Activated T-helper 1 cell treated with anti-CD3 and anti-CD28 coated beads, Interleukin-12 subunit alpha, Interleukin-12 subunit beta, Interleukin-2, Interleukin-4 antibody, amounts not matched to agents 30 ng/mL and 10 ng/mL and 1 ng/mL, durations not matched to agents 14 hours and 24 hours and 36 hours (primary cell): Measurements from ENCODE around the gene EFTUD2. TPM values are rescaled to one million over a fixed set of nuclear protein-coding genes. Genes with fewer than 3 reads are reported as not detected.
A peak's percentile ranks its signal among the peaks of the same experiment; 100 is the strongest.

Experiments
- DNase-seq: peaks from one replicate; pipeline ENCODE4 v3.0.0; 2021; ENCODE audit warnings: low spot score
- H3K27ac Mint-ChIP-seq: one replicate; pipeline ENCODE4 v1.8.0; 2021; ENCODE audit warnings: mild to moderate bottlenecking, mixed read lengths
- H3K27me3 Mint-ChIP-seq: one replicate; pipeline ENCODE4 v1.8.0; 2022; ENCODE audit warnings: mild to moderate bottlenecking, moderate library complexity, mixed read lengths; ENCODE audit not compliant: insufficient read depth
- H3K36me3 Mint-ChIP-seq: one replicate; pipeline ENCODE4 v1.8.0; 2021; ENCODE audit warnings: low read depth, mixed read lengths
- H3K4me1 Mint-ChIP-seq: one replicate; pipeline ENCODE4 v1.8.0; 2021; ENCODE audit warnings: low read depth, mixed read lengths
- H3K4me3 Mint-ChIP-seq: one replicate; pipeline ENCODE4 v1.8.0; 2021; ENCODE audit warnings: mild to moderate bottlenecking, moderate library complexity, mixed read lengths
- H3K9me3 Mint-ChIP-seq: one replicate; pipeline ENCODE4 v1.8.0; 2021; ENCODE audit warnings: mixed read lengths
- intact Hi-C: fragments of 100-400 bp; cut with micrococcal nuclease; formaldehyde crosslinking; loops from one replicate; pipeline ENCODE4 v1.15.1; 2024
- total RNA-seq: library from RNA; stranded (reverse); gene quantifications from 2 replicates; pipeline ENCODE4 v1.2.3, GENCODE V29; 2022

EFTUD2 gene
- total RNA-seq, 1 donor from 2014 or later = 219 TPM

DNA sequence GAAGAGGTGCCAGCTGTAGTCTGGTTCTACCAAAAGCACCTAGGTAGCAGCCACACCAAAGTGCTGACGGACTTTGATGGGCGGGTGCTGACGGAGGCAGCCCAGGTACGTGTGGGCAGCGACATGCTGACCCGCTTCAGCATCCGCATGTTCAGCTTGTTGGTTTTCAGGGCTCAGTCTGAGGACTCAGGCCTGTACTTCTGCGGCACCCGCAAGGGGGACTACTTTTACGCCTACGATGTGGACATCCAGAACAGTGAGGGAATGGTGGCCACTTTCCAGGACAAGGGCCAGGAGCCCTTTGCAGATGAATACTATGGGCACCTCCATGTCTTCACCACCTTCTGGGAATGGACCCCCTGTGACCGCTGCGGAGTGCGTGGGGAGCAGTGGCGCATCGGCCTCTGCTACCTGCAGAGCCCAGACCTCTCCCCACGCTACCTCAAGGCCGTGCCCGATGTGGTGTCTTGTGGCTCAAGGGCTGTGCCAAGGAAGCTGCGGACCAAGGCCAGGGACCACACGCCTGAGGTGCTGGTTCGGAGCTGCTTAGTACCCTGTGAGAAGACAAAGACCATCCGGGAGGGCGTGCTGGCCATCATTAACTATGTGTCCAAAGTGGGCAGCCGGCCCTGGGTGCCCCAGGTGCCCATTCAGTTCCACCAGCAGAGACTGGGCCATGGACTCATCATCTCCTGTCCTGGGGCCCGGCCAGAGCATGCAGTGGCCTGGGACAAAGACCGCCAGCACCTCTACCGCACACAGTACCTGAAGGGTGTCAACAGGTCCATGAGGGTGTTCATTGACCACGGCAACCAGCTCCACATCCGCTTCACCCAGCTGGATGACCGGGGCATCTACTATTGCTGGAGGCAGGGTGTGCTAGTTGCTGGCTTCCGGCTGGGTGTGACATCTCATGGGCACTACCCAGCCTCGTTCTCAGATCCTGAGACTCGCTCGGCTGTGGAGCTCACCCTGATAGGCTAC lies 5.0 kb upstream of the EFTUD2 start:
- peaks cover 14% of the 10 kb centered on the region for H3K27me3 Mint-ChIP-seq
- no peak overlapping the region for H3K4me3 Mint-ChIP-seq
- no peak for DNase-seq
- no peak overlapping the region for H3K27ac Mint-ChIP-seq
- intact Hi-C loops = no loop called here
- H3K36me3 Mint-ChIP-seq = no peaks in the 10 kb centered on the region
- H3K9me3 Mint-ChIP-seq = no peaks in the 10 kb centered on the region
- H3K4me1 Mint-ChIP-seq = peaks cover 22% of the 10 kb centered on the region

DNA sequence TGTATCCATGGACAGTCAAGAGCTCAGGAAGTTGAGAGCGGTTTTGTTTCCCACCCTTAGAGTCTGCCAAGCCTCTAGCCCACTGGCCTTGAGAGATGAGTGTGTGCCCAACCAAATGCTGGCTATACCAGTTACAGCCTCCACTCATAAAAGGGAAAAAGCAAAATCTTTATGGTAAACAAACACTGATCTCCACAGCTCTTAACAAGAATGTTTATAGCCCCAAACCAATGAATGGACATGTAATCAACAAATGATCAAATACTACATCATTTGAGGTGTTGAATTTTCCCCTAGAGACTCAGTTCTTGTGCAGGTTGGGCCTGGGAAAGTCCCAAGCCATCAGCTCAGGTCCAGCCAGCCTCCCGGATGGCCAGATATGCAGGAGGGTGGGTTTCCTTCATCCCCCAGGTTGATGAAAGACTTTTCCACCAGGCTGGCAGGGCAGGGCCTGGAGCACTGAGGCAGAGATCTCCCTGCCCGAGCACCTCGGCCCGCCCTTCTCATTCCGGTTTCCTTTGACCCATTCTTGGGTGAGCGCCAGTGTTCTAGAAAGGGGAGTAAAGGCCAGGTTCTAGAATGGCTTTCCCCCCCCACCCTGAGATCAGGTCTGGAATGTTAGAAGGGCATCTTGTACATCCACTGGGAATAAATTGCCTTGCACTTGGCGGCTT lies 3.9 kb upstream of the EFTUD2 start:
- Mint-ChIP-seq H3K27me3 (peaks cover 12% of the 10 kb centered on the region), H3K4me3 (no peak overlapping the region)
- intact Hi-C loops = no loop called here

DNA sequence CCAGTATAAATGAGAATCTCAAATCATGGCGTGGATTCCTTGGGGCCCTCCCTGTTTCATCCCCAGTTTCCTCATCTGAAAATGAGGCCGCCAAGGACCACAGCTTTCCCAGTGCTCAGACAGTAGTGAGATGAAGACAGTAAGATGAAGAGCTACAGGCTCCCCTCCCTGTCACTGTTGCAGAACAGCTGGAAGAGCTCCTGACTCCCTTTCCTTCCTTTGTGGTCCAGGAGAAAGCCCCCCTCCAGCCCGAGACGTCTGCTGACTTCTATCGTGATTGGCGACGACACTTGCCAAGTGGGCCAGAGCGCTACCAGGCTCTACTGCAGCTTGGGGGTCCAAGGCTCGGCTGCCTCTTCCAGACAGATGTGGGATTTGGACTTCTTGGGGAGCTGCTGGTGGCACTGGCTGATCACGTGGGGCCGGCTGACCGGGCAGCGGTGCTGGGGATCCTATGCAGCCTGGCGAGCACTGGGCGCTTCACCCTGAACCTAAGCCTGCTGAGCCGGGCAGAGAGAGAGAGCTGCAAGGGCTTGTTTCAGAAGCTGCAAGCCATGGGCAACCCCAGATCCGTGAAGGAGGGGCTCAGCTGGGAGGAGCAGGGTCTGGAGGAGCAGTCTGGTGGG lies 3.0 kb upstream of the EFTUD2 start:
- Mint-ChIP-seq H3K27me3 (peaks cover 12% of the 10 kb centered on the region), H3K9me3 (no peaks in the 10 kb centered on the region), H3K36me3 (peaks cover 5% of the 10 kb centered on the region), H3K4me1 (peaks cover 30% of the 10 kb centered on the region), H3K27ac (no peak overlapping the region), H3K4me3 (no peak overlapping the region)
- no peak for DNase-seq
- intact Hi-C loops = no loop called here

More for the DNA sequence above, 3.9 kb upstream of the EFTUD2 start:
- H3K36me3 Mint-ChIP-seq = peaks cover 5% of the 10 kb centered on the region
- peaks cover 30% of the 10 kb centered on the region for H3K4me1 Mint-ChIP-seq
- H3K9me3 Mint-ChIP-seq = no peaks in the 10 kb centered on the region
- no peak for DNase-seq
- H3K27ac Mint-ChIP-seq = no peak overlapping the region

DNA sequence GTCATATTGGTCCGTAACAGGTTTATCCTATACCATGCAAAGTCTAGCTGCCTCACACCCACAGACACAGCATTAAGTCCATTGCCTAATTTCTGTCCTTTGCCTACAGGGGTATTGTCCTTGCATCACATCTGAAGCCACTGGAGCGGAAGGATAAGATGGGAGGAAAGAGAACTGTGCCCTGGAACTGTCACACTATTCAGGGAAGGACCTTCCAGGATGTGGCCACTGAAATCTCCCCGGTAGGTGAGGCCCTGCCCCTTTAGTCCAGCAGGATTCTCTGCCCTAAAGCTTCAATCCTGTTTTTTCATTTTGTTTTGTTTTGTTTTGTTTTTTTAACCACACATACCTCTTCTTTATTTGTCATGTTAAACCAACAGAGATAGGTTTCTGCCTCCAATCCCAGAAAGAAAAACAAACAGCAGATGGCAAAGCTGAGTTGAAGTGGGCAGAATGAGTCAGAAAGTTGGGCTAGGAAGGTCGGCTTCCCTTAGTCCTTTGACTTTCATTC lies 2.2 kb upstream of the EFTUD2 start:
- H3K27me3 Mint-ChIP-seq = peaks cover 12% of the 10 kb centered on the region
- H3K4me1 Mint-ChIP-seq = peaks cover 30% of the 10 kb centered on the region
- H3K36me3 Mint-ChIP-seq = peaks cover 5% of the 10 kb centered on the region
- H3K4me3 Mint-ChIP-seq = peak overlapping the region; percentile 15
- no peak for DNase-seq
- H3K27ac Mint-ChIP-seq = no peak overlapping the region
- intact Hi-C loops = no loop called here
- H3K9me3 Mint-ChIP-seq = no peaks in the 10 kb centered on the region

DNA sequence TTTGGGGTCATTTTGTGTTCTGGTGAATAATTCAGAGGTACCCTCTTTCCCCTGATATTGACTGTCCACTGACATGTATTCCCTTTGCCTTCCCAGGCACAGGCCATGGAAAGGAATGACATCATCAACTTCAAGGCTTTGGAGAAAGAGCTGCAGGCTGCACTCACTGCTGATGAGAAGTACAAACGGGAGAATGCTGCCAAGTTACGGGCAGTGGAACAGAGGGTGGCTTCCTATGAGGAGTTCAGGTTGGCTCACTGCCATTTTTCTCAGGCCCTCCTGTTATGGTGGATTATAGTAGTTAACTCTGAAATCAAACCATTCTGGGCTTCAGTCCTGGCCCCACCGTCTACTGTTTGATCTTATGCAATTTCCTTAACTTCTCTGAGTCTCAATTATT lies 1.6 kb upstream of the EFTUD2 start:
- peaks cover 12% of the 10 kb centered on the region for H3K27me3 Mint-ChIP-seq
- H3K4me3 Mint-ChIP-seq = peak overlapping the region; percentile 15
- DNase-seq = no peak
- H3K27ac Mint-ChIP-seq = no peak overlapping the region
- intact Hi-C loops = no loop called here
- no peaks in the 10 kb centered on the region for H3K9me3 Mint-ChIP-seq
- H3K36me3 Mint-ChIP-seq = peaks cover 8% of the 10 kb centered on the region
- H3K4me1 Mint-ChIP-seq = peaks cover 30% of the 10 kb centered on the region

DNA sequence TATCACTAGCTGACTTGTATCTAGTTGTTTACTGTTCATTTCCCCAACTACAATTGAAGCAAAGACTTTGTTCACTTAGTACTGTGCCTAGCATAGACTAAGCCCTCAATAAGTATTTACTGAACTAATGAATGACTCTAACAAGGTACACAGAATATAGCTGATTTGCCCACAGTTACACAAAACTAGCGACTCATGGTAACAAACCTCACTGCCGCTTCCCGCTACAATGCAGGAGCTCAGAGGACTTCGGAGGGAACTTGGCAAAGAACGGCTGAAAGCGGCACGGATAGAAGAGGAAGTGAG lies 524 bp downstream of the EFTUD2 start:
- Mint-ChIP-seq H3K27ac (peak overlapping the region; percentile 98), H3K9me3 (no peaks in the 10 kb centered on the region), H3K4me1 (peaks cover 30% of the 10 kb centered on the region), H3K36me3 (peaks cover 19% of the 10 kb centered on the region), H3K4me3 (peak overlapping the region; percentile 97), H3K27me3 (peaks cover 12% of the 10 kb centered on the region)
- DNase-seq = peak; percentile 15
- intact Hi-C loops = loop anchor here (1.0 to 10.0 kb wide), 10 partner anchors 49 to 1296 kb away; partner anchors contain the start of genes C1QL1, CCDC43, DBF4B and DCAKD

DNA sequence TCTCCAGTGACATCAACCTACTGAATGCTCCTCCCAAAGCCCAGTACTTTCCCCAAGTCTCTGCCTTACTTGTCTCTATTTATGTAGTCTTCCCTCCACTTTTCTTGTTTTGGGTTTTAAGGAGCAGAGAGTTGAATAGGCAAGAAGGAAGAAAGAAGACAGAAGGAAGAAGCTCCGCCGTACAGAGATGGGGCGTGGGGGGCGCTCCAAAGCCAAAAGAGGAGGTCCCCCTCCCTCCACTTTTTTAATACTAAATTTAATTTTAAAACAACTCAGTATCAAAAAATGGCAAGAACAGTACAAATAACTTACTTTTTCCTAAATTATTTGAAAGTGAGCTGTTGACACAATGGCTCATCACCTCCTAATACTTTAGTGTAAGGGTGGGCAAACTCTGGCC lies 4.6 kb downstream of the EFTUD2 start:
- H3K4me3 Mint-ChIP-seq = no peak overlapping the region

DNA sequence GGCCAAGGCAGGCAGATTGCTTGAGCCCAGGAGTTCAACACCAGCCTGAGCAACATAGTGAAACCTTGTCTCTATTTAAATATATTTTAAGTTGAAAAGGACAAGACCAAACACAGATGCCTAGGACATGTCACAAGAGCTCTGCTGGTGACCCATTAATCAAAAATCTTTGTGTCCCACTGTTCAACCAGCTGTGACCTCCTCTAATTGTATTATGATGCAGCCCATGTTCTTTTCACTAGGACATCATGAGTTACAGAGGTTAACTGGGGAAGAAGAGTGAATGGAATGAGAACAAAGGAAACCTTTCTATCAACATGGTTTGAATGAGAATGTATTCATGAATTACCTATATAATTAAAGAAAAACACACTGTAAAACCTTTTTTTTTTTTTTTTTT lies 7.0 kb downstream of the EFTUD2 start:
- DNase-seq = no peak
- Mint-ChIP-seq H3K27ac (no peak overlapping the region), H3K36me3 (peaks cover 27% of the 10 kb centered on the region), H3K27me3 (no peaks in the 10 kb centered on the region), H3K9me3 (no peaks in the 10 kb centered on the region), H3K4me1 (peaks cover 5% of the 10 kb centered on the region), H3K4me3 (no peak overlapping the region)
- intact Hi-C loops = loop anchor here (10.0 kb wide), 2 partner anchors 333 to 1303 kb away; partner anchors contain the start of genes FMNL1 and KANSL1

More for the DNA sequence above, 4.6 kb downstream of the EFTUD2 start:
- peaks cover 16% of the 10 kb centered on the region for H3K4me1 Mint-ChIP-seq
- peaks cover 32% of the 10 kb centered on the region for H3K36me3 Mint-ChIP-seq
- intact Hi-C loops = loop anchor here (10.0 kb wide), 2 partner anchors 330 to 1300 kb away; partner anchors contain the start of genes FMNL1 and KANSL1
- H3K9me3 Mint-ChIP-seq = no peaks in the 10 kb centered on the region
- DNase-seq = no peak
- no peaks in the 10 kb centered on the region for H3K27me3 Mint-ChIP-seq
- no peak overlapping the region for H3K27ac Mint-ChIP-seq

DNA sequence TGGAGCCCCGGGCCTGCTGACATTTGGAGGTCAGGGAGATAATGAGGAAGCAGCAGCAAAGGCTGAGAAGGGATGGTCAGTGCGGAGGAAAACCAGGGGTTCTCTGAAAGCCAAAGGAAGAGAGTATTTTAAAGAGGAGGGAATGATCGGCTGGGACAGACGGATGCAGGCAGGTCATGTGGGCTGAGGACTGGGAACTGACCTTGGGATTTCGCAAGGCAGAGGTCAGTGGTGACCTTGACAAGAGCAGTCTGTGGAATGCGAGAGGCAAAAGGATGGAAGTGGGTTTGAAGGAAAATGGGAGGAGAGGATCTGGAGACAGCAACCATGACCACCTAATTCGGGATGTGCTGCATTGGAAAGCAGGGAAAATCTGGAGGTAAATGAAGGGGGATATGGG lies 10.2 kb downstream of the EFTUD2 start:
- Mint-ChIP-seq H3K27me3 (no peaks in the 10 kb centered on the region), H3K9me3 (no peaks in the 10 kb centered on the region), H3K27ac (no peak overlapping the region), H3K36me3 (peaks cover 25% of the 10 kb centered on the region), H3K4me1 (peaks cover 5% of the 10 kb centered on the region), H3K4me3 (no peak overlapping the region)
- DNase-seq = no peak
- intact Hi-C loops = no loop called here

DNA sequence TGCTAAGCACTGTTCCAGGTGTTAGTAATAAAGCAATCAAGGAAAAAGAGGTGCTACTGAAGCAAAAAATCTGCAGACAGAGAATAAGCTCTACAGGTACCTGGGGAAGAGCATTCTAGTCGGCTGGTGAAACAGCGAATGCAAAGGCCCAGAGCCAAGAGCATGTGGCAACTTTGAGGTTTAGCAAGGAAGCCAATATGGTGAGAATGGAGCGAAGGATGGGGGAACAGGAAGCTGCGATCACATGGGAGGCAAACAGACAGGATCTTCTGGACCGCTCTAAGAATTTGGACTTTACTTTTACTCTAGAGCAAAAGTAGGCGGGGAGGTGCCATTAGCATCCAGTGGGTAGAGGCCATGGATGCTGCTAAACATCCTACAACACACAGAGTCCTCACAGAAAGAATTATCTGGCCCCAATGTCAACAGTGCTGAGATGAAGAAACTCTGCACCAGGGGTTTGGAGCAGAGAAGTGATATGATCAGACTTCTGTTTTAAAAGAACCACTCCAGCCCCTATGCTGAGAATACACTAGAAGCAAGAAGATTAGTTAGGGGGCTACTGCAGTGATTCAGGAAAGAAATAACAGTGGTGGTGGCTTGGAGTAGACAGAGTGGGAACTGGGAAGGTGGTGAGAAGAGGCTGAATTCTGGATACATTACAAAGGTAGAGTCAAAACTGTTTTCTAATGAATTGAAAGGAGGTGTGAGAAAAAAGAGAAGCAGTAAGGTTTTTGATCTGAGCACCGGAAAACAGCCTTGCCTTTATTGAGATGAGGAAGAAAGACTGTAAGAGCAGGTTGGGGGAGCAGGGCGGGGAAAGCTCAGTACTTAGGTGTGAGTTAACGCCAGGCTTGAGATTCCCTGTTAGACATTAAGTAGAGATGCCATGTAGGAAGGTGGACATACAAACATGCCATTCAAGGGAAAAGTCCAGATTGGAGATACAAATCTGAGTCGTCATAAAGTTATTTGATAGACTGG lies 11.0 kb downstream of the EFTUD2 start:
- H3K9me3 Mint-ChIP-seq = no peaks in the 10 kb centered on the region
- H3K27me3 Mint-ChIP-seq = no peaks in the 10 kb centered on the region
- peaks cover 5% of the 10 kb centered on the region for H3K4me1 Mint-ChIP-seq
- no peak overlapping the region for H3K4me3 Mint-ChIP-seq
- intact Hi-C loops = no loop called here
- no peak for DNase-seq
- H3K36me3 Mint-ChIP-seq = peaks cover 27% of the 10 kb centered on the region
- no peak overlapping the region for H3K27ac Mint-ChIP-seq

DNA sequence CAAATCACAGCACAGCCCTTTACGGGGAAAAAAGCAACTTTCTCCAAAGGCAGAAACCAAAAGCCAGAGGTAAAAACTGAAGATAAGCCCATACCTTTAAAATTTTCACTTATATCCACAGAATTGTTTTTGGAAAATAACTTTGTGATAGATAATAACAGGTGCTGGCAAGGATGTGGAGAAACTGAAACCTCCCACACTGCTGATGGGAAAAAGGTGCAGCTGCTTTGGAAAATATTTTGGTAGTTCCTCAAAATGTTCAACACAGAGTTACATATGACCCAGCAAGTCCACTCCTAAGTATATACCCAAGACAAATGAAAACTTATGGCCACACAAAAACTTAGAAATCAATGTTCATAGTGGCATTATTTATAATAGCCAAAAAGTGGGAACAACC lies 12.2 kb downstream of the EFTUD2 start:
- no peak overlapping the region for H3K4me3 Mint-ChIP-seq
- no peaks in the 10 kb centered on the region for H3K27me3 Mint-ChIP-seq
- intact Hi-C loops = no loop called here
- no peak overlapping the region for H3K27ac Mint-ChIP-seq
- H3K9me3 Mint-ChIP-seq = no peaks in the 10 kb centered on the region
- DNase-seq = no peak
- peaks cover 33% of the 10 kb centered on the region for H3K36me3 Mint-ChIP-seq
- peaks cover 5% of the 10 kb centered on the region for H3K4me1 Mint-ChIP-seq

DNA sequence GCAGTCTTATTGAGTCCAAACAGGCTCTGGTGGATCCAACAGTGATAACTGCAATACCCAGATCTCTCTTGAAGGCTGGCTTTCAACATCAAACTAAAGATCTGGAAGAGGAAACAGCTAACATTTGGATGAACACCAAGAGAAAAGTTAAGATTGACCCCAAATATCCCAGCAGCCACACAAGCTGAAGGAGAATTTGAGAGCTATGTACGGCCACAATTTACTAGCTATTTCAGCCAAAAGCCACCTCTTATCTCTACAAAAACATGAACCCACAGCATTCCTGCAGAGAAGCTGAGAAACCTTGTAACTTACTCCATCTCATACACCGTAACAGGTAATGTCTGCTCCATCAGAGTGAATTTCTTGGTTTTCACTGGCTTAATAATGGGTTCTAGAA lies 14.3 kb downstream of the EFTUD2 start:
- H3K36me3 Mint-ChIP-seq = peaks cover 33% of the 10 kb centered on the region

More for the DNA sequence above, 14.3 kb downstream of the EFTUD2 start:
- H3K4me3 Mint-ChIP-seq = no peak overlapping the region
- no peak overlapping the region for H3K27ac Mint-ChIP-seq
- intact Hi-C loops = no loop called here
- no peaks in the 10 kb centered on the region for H3K4me1 Mint-ChIP-seq
- no peaks in the 10 kb centered on the region for H3K9me3 Mint-ChIP-seq
- H3K27me3 Mint-ChIP-seq = no peaks in the 10 kb centered on the region
- DNase-seq = no peak
